Caco-2 (cell line): Measurements from ENCODE around the gene BTBD6. TPM values are rescaled to one million over a fixed set of nuclear protein-coding genes. Genes with fewer than 3 reads are reported as not detected.

ENCODE experiments used
- BruUV-seq: library from RNA; stranded (reverse); fragments of 400-500 nt; replicated peaks from 2 replicates; lab custom pipeline; 2021; lab: Mats Ljungman, UMichigan
- CTCF ChIA-PET: fragments of 300-600 bp; sonication (Branson Sonifier 250); formaldehyde crosslinking; loops from one replicate; lab custom pipeline; 2022; ENCODE audit warnings: antibody characterized with exemption; lab: Charles Lee
- POLR2A ChIA-PET: fragments of 300-600 bp; sonication (Branson Sonifier 250); formaldehyde crosslinking; loops from one replicate; lab custom pipeline; 2022; ENCODE audit warnings: antibody characterized with exemption; lab: Charles Lee
- DNase-seq, 2 experiments: peaks; one replicate each; pipeline versions ENCODE4 v3.0.0 to v3.0.0-alpha.2; 2020 to 2022
- H3K27me3 ChIP-seq: replicated peaks from 2 replicates; pipeline ENCODE4 v1.6.0; 2011; ENCODE audit warnings: low read length; ENCODE audit not compliant: control insufficient read depth, insufficient read depth
- H3K36me3 ChIP-seq: 2 replicates; pipeline ENCODE4 v1.5.1; 2011; ENCODE audit warnings: low read length; ENCODE audit not compliant: control insufficient read depth, insufficient read depth
- H3K4me1 ChIP-seq: fragments of 250-450 bp; sonication (Bioruptor Pico); 2 replicates; pipeline ENCODE4 v1.5.1; 2020; ENCODE audit warnings: mild to moderate bottlenecking
- H3K4me3 ChIP-seq: 2 replicates; pipeline ENCODE4 v1.5.1; 2011; ENCODE audit warnings: low read depth, mild to moderate bottlenecking, control low read depth, low read length
- H3K9me3 ChIP-seq: fragments of 250-450 bp; sonication (Bioruptor Pico); 2 replicates; pipeline ENCODE4 v1.5.1; 2020; ENCODE audit warnings: mild to moderate bottlenecking, moderate library complexity
- H3K27ac Mint-ChIP-seq: one replicate; pipeline ENCODE4 v1.8.0; 2022; ENCODE audit warnings: mixed read lengths; ENCODE audit not compliant: unreplicated experiment
- H3K27me3 Mint-ChIP-seq: one replicate; pipeline ENCODE4 v1.8.0; 2022; ENCODE audit warnings: mixed read lengths; ENCODE audit not compliant: insufficient read depth, unreplicated experiment
- H3K36me3 Mint-ChIP-seq: one replicate; pipeline ENCODE4 v1.8.0; 2022; ENCODE audit warnings: mild to moderate bottlenecking, mixed read lengths; ENCODE audit not compliant: insufficient read depth, unreplicated experiment
- H3K4me1 Mint-ChIP-seq: one replicate; pipeline ENCODE4 v1.8.0; 2022; ENCODE audit warnings: low read depth, mixed read lengths; ENCODE audit not compliant: unreplicated experiment
- H3K4me3 Mint-ChIP-seq: one replicate; pipeline ENCODE4 v1.8.0; 2022; ENCODE audit warnings: mild to moderate bottlenecking, moderate library complexity, mixed read lengths; ENCODE audit not compliant: unreplicated experiment
- H3K9me3 Mint-ChIP-seq: one replicate; pipeline ENCODE4 v1.8.0; 2022; ENCODE audit warnings: mixed read lengths; ENCODE audit not compliant: unreplicated experiment
- intact Hi-C: fragments of 100-400 bp; cut with micrococcal nuclease; formaldehyde crosslinking; loops from one replicate; pipeline ENCODE4 v1.10.0; 2022; ENCODE audit not compliant: unreplicated experiment
- total RNA-seq: library from RNA; stranded (reverse); gene quantifications from 2 replicates; pipeline ENCODE4 v1.2.3, GENCODE V29; 2022
- TF ChIP-seq, protein P1 (sequence below), 2 experiments: fragments of 200-600 bp in 1 of 2; IDR thresholded peaks; 1 replicate in 1 of 2; 2 replicates in 1 of 2; pipeline versions ENCODE4 v1.5.1 to v1.8.0; 2011 to 2022; ENCODE audit warnings: antibody characterized with exemption in 1 of 2, control low read depth in 1 of 2, inconsistent platforms in 1 of 2, low read depth in 1 of 2, low read length in 1 of 2, mild to moderate bottlenecking in 1 of 2, moderate library complexity in 1 of 2; ENCODE audit not compliant: insufficient read depth in 1 of 2, severe bottlenecking in 1 of 2, unreplicated experiment in 1 of 2

Gene BTBD6
- total RNA-seq, 1 experiment from 2014 or later = 25.3 TPM

GRCh38 chr14:105272623-105273022 is 24.3 kb downstream of the BTBD6 start:
- TF ChIP-seq, protein P1, sequence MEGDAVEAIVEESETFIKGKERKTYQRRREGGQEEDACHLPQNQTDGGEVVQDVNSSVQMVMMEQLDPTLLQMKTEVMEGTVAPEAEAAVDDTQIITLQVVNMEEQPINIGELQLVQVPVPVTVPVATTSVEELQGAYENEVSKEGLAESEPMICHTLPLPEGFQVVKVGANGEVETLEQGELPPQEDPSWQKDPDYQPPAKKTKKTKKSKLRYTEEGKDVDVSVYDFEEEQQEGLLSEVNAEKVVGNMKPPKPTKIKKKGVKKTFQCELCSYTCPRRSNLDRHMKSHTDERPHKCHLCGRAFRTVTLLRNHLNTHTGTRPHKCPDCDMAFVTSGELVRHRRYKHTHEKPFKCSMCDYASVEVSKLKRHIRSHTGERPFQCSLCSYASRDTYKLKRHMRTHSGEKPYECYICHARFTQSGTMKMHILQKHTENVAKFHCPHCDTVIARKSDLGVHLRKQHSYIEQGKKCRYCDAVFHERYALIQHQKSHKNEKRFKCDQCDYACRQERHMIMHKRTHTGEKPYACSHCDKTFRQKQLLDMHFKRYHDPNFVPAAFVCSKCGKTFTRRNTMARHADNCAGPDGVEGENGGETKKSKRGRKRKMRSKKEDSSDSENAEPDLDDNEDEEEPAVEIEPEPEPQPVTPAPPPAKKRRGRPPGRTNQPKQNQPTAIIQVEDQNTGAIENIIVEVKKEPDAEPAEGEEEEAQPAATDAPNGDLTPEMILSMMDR (IDR thresholded peaks at IDR 0.05; ENCODE audit: insufficient read depth in 1 of 2, low read depth in 1 of 2, low read length in 1 of 2, severe bottlenecking in 1 of 2, unreplicated experiment in 1 of 2) = no peak
- H3K4me1 ChIP-seq = no peaks in the 10 kb centered on the region
- H3K27me3 ChIP-seq = no peaks in the 10 kb centered on the region
- H3K9me3 ChIP-seq = no peaks in the 10 kb centered on the region
- Mint-ChIP-seq H3K4me1 (no peaks in the 10 kb centered on the region), H3K27me3 (no peaks in the 10 kb centered on the region), H3K36me3 (peaks cover 5% of the 10 kb centered on the region), H3K27ac (no peak overlapping the region), H3K4me3 (no peak overlapping the region), H3K9me3 (no peaks in the 10 kb centered on the region)
- no TSS peak for BruUV-seq
- CTCF ChIA-PET = interaction anchor here (1.3 kb wide), 1 partner anchor 24 kb away, joined by 7 read pairs; the partner anchor contains the start of gene BTBD6
- intact Hi-C loops = no loop called here
- no peaks in the 10 kb centered on the region for H3K36me3 ChIP-seq
- no peak for DNase-seq
- H3K4me3 ChIP-seq = no peak overlapping the region
- POLR2A ChIA-PET = no interaction called here

DNA sequence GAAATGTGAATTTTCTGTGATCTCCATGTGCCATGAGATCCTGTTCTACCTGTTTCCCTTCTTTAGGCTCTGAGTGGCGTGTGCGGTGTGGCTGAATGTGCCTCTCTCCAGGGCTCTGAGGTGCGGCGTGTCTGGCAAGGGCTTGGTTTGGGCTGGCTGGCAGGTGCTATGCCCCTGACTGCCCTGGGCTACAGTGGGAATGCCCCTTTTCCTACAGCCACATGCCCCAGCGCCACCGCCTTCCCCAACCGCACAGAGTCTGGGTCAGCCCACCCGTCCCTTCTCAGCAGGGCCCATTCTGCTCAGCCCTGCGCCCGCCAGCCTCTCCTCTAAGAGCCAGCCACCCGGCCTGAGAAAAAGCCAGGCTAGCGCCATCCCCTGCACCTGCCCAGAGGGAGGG is 24.7 kb downstream of the BTBD6 start:
- Mint-ChIP-seq H3K9me3 (no peaks in the 10 kb centered on the region), H3K27ac (no peak overlapping the region), H3K4me3 (no peak overlapping the region), H3K27me3 (no peaks in the 10 kb centered on the region), H3K36me3 (peaks cover 5% of the 10 kb centered on the region), H3K4me1 (no peaks in the 10 kb centered on the region)
- TF ChIP-seq, protein P1 (IDR thresholded peaks at IDR 0.05; ENCODE audit: insufficient read depth in 1 of 2, low read depth in 1 of 2, low read length in 1 of 2, severe bottlenecking in 1 of 2, unreplicated experiment in 1 of 2) = no peak
- intact Hi-C loops = no loop called here
- BruUV-seq = no TSS peak
- Histone ChIP-seq H3K36me3 (no peaks in the 10 kb centered on the region), H3K9me3 (no peaks in the 10 kb centered on the region), H3K4me3 (no peak overlapping the region), H3K4me1 (no peaks in the 10 kb centered on the region), H3K27me3 (no peaks in the 10 kb centered on the region)
- ChIA-PET POLR2A (no interaction called here), CTCF (interaction anchor here (1.3 kb wide), 1 partner anchor 24 kb away, joined by 7 read pairs; the partner anchor contains the start of gene BTBD6)
- DNase-seq = no peak

GRCh38 chr14:105274637-105275036 is 26.3 kb downstream of the BTBD6 start:
- no peak overlapping the region for H3K4me3 Mint-ChIP-seq
- H3K36me3 Mint-ChIP-seq = no peaks in the 10 kb centered on the region
- no peak overlapping the region for H3K4me3 ChIP-seq
- no peak for DNase-seq
- H3K9me3 Mint-ChIP-seq = no peaks in the 10 kb centered on the region
- ChIA-PET POLR2A (no interaction called here), CTCF (no interaction called here)
- H3K27ac Mint-ChIP-seq = no peak overlapping the region
- no peaks in the 10 kb centered on the region for H3K4me1 ChIP-seq
- H3K27me3 Mint-ChIP-seq = no peaks in the 10 kb centered on the region
- no peaks in the 10 kb centered on the region for H3K9me3 ChIP-seq
- TF ChIP-seq, protein P1 (IDR thresholded peaks at IDR 0.05; ENCODE audit: insufficient read depth in 1 of 2, low read depth in 1 of 2, low read length in 1 of 2, severe bottlenecking in 1 of 2, unreplicated experiment in 1 of 2) = no peak
- intact Hi-C loops = no loop called here
- BruUV-seq = no TSS peak
- H3K4me1 Mint-ChIP-seq = no peaks in the 10 kb centered on the region
- H3K27me3 ChIP-seq = no peaks in the 10 kb centered on the region
- no peaks in the 10 kb centered on the region for H3K36me3 ChIP-seq
